Breast epithelium (tissue), 4 donors: Measurements from ENCODE around the gene RPL7L1. TPM values are rescaled to one million over a fixed set of nuclear protein-coding genes. Genes with fewer than 3 reads are reported as not detected.
"Not testable (repeated sequence)": the region's sequence is repeated elsewhere in the genome, so short reads cannot be mapped to it uniquely, and the experiment has no call there.

Experiments used
- DNase-seq, 2 donors: peaks; one replicate each; pipeline ENCODE4 v3.0.0-alpha.2; 2019; ENCODE audit warnings: low spot score in 2 of 2
- H3K27ac ChIP-seq, 2 donors: fragments of 200-600 bp; sonication (generic) in 1 of 2; one replicate each; pipeline ENCODE4 v1.5.1; 2016 to 2019; ENCODE audit warnings: mild to moderate bottlenecking in 1 of 2
- H3K27me3 ChIP-seq, 2 donors: fragments of 200-600 bp; sonication (generic) in 1 of 2; one replicate each; pipeline versions ENCODE4 v1.5.1 to v1.6.0; 2017 to 2019; ENCODE audit warnings: control low read depth in 1 of 2, mild to moderate bottlenecking in 1 of 2
- H3K36me3 ChIP-seq: fragments of 200-600 bp; one replicate; pipeline ENCODE4 v1.5.1; 2019
- H3K4me1 ChIP-seq, 2 donors: fragments of 200-600 bp; sonication (generic); one replicate each; pipeline ENCODE4 v1.5.1; 2016 to 2019; ENCODE audit warnings: control low read depth in 1 of 2
- H3K4me3 ChIP-seq, 3 donors: fragments of 200-600 bp; sonication (generic); 1 replicate in 2 of 3; 2 replicates in 1 of 3; pipeline ENCODE4 v1.5.1; 2016 to 2019; ENCODE audit warnings: mild to moderate bottlenecking in 3 of 3, moderate library complexity in 2 of 3
- H3K9me3 ChIP-seq, 2 donors: fragments of 200-600 bp; sonication (generic) in 1 of 2; one replicate each; pipeline ENCODE4 v1.5.1; 2016 to 2019; ENCODE audit warnings: control low read depth in 1 of 2
- CTCF ChIP-seq, 3 donors: fragments of 450-650 bp; IDR thresholded peaks; one replicate each; pipeline ENCODE4 v1.5.1; 2016 to 2017; ENCODE audit warnings: antibody characterized with exemption in 3 of 3, mild to moderate bottlenecking in 3 of 3, moderate library complexity in 3 of 3
- POLR2A ChIP-seq: fragments of 450-650 bp; IDR thresholded peaks from one replicate; pipeline ENCODE4 v1.6.1; 2016; ENCODE audit warnings: antibody characterized with exemption, mild to moderate bottlenecking, moderate library complexity
- POLR2AphosphoS5 ChIP-seq, 3 donors: sonication (generic); formaldehyde crosslinking; IDR thresholded peaks; one replicate each; pipeline ENCODE4 v1.6.1; 2017; ENCODE audit warnings: antibody characterized with exemption in 3 of 3
- intact Hi-C: fragments of 100-400 bp; cut with DNase I; formaldehyde crosslinking; loops from one replicate; pipeline ENCODE4 v1.15.1; 2023; ENCODE audit warnings: low total_unique reads
- total RNA-seq, 3 donors: library from RNA; depleted of rRNA; stranded (reverse); fragments of >200 nt; gene quantifications; one replicate each; pipeline ENCODE4 v1.1.0, GENCODE V29; 2016

RPL7L1 gene
- total RNA-seq, 3 donors from 2014 or later, result 85.5 to 107 (median 90.1) TPM

- no peaks in the 10 kb centered on the region for H3K4me1 ChIP-seq
- H3K27me3 ChIP-seq, result no peaks in the 10 kb centered on the region
- DNase-seq, result no peak
- H3K9me3 ChIP-seq, result no peaks in the 10 kb centered on the region
- no peak overlapping the region for H3K27ac ChIP-seq
- TF ChIP-seq POLR2A (no peak), POLR2AphosphoS5 (IDR thresholded peaks at IDR 0.05) (no peak), CTCF (IDR thresholded peaks at IDR 0.05) (no peak)
- intact Hi-C loops, result no loop called here
- peaks cover 13% of the 10 kb centered on the region for H3K36me3 ChIP-seq
- H3K4me3 ChIP-seq, result no peak overlapping the region
Measured at GRCh38 chr6:42885702-42886101, 6.3 kb downstream of the RPL7L1 start.

GRCh38 chr6:42888201-42888600, 8.8 kb downstream of the RPL7L1 start:
- H3K9me3 ChIP-seq, DNase-seq, H3K4me1 ChIP-seq, intact Hi-C loops, H3K27ac ChIP-seq, H3K4me3 ChIP-seq, H3K27me3 ChIP-seq: not testable (repeated sequence)
- peaks cover 13% of the 10 kb centered on the region for H3K36me3 ChIP-seq

GRCh38 chr6:42889815-42890214, 10.4 kb downstream of the RPL7L1 start:
- peak overlapping the region; percentile 92 for H3K27ac ChIP-seq
- peak overlapping the region; percentile 75 to 91 (median 90) for H3K4me3 ChIP-seq
- H3K36me3 ChIP-seq, result peaks cover 2% of the 10 kb centered on the region
- intact Hi-C loops, result loop anchor here (10.0 kb wide), 1 partner anchor 435 kb away; no protein-coding TSS in a partner anchor
- no peak for DNase-seq
- TF ChIP-seq POLR2A (no peak), POLR2AphosphoS5 (IDR thresholded peaks at IDR 0.05) (no peak), CTCF (IDR thresholded peaks at IDR 0.05) (no peak)
- H3K27me3 ChIP-seq, result no peaks in the 10 kb centered on the region
- no peaks in the 10 kb centered on the region for H3K9me3 ChIP-seq
- H3K4me1 ChIP-seq, result no peaks in the 10 kb centered on the region

GRCh38 chr6:42890311-42891198, 11.1 kb downstream of the RPL7L1 start:
- Histone ChIP-seq H3K27ac (peak overlapping the region; percentile 92), H3K4me3 (peak overlapping the region; percentile 75 to 91 (median 90)), H3K27me3 (no peaks in the 10 kb centered on the region), H3K4me1 (no peaks in the 10 kb centered on the region), H3K36me3 (no peaks in the 10 kb centered on the region), H3K9me3 (no peaks in the 10 kb centered on the region)
- intact Hi-C loops, result loop anchor here (10.0 kb wide), 1 partner anchor 434 kb away; no protein-coding TSS in a partner anchor
- peak; percentile 84 for DNase-seq
- no peak for TF ChIP-seq CTCF (IDR thresholded peaks at IDR 0.05)
- peak; percentile 41 for TF ChIP-seq POLR2A
- TF ChIP-seq POLR2AphosphoS5 (IDR thresholded peaks at IDR 0.05), result peak; percentile 72 to 85 (median 78)

- no peaks in the 10 kb centered on the region for H3K27me3 ChIP-seq
- TF ChIP-seq CTCF (IDR thresholded peaks at IDR 0.05) (no peak), POLR2A (no peak), POLR2AphosphoS5 (IDR thresholded peaks at IDR 0.05) (no peak)
- no peaks in the 10 kb centered on the region for H3K9me3 ChIP-seq
- DNase-seq, result no peak
- peak overlapping the region; percentile 75 to 91 (median 90) for H3K4me3 ChIP-seq
- peak overlapping the region; percentile 92 for H3K27ac ChIP-seq
- H3K4me1 ChIP-seq, result no peaks in the 10 kb centered on the region
- intact Hi-C loops, result loop anchor here (10.0 kb wide), 1 partner anchor 434 kb away; no protein-coding TSS in a partner anchor
- no peaks in the 10 kb centered on the region for H3K36me3 ChIP-seq
Measured at GRCh38 chr6:42891199-42891722, 11.8 kb downstream of the RPL7L1 start.

GRCh38 chr6:42894041-42894828, 14.8 kb downstream of the RPL7L1 start:
- not testable (repeated sequence) for H3K9me3 ChIP-seq, H3K27ac ChIP-seq, H3K4me1 ChIP-seq, H3K4me3 ChIP-seq, H3K36me3 ChIP-seq, DNase-seq, H3K27me3 ChIP-seq
- intact Hi-C loops, result loop anchor here (10.0 kb wide), 1 partner anchor 431 kb away; no protein-coding TSS in a partner anchor
